Gastrocnemius medialis (tissue), 4 donors: ENCODE results near the gene IGSF9.

Experiments
- POLR2A ChIP-seq, 2 donors: fragments of 450-650 bp; IDR thresholded peaks; one replicate each; pipeline ENCODE4 v1.6.1; 2017; ENCODE audit warnings: antibody characterized with exemption in 2 of 2, mild to moderate bottlenecking in 2 of 2, moderate library complexity in 2 of 2
- TF ChIP-seq, protein P1 (sequence below), 5 experiments: fragments of 450-650 bp in 3 of 5; fragments of 200-600 bp in 2 of 5; sonication (generic) in 2 of 5; IDR thresholded peaks in 4 of 5; conservative IDR thresholded peaks in 1 of 5; 1 replicate in 4 of 5; 2 replicates in 1 of 5; pipeline ENCODE4 v1.5.1; 2016 to 2019; ENCODE audit warnings: antibody characterized with exemption in 5 of 5, mild to moderate bottlenecking in 3 of 5, moderate library complexity in 3 of 5

DNA sequence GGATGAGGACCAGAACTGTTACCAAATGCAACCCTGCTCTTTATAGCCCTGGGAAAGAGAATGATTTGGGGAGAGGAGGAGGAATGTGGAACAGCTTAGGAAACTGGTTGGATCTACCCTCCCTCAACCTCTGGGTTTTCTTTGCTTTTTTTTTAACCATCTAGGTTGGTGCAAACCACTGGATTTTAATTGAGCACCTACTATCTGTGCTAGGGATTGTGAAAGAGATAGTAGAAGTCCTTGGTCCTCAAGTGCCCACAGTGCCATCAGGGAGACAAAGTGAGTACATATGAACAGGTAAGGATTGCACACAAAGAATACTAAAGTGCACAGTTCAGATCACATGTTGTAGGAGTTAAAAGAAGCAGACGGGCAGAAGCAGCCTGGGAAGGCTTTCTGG, 24.8 kb downstream of the IGSF9 start:
- TF ChIP-seq, protein P1, sequence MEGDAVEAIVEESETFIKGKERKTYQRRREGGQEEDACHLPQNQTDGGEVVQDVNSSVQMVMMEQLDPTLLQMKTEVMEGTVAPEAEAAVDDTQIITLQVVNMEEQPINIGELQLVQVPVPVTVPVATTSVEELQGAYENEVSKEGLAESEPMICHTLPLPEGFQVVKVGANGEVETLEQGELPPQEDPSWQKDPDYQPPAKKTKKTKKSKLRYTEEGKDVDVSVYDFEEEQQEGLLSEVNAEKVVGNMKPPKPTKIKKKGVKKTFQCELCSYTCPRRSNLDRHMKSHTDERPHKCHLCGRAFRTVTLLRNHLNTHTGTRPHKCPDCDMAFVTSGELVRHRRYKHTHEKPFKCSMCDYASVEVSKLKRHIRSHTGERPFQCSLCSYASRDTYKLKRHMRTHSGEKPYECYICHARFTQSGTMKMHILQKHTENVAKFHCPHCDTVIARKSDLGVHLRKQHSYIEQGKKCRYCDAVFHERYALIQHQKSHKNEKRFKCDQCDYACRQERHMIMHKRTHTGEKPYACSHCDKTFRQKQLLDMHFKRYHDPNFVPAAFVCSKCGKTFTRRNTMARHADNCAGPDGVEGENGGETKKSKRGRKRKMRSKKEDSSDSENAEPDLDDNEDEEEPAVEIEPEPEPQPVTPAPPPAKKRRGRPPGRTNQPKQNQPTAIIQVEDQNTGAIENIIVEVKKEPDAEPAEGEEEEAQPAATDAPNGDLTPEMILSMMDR (IDR thresholded peaks at IDR 0.05 in 4 of 5, conservative IDR thresholded peaks at IDR 0.05 in 1 of 5): no peak
- TF ChIP-seq POLR2A (IDR thresholded peaks at IDR 0.05): no peak
